Osteocyte (in vitro differentiated cells): ENCODE data around the gene ZNF343. TPM values are rescaled to one million over a fixed set of nuclear protein-coding genes. Genes with fewer than 3 reads are reported as not detected.

Experiments used
- DNase-seq: peaks from one replicate; pipeline ENCODE4 v3.0.0; 2021; ENCODE audit warnings: mixed read lengths; ENCODE audit not compliant: unreplicated experiment; ENCODE audit errors: extremely low spot score
- H3K27ac Mint-ChIP-seq: one replicate; pipeline ENCODE4 v1.8.0; 2021; ENCODE audit warnings: mild to moderate bottlenecking, mixed read lengths; ENCODE audit not compliant: unreplicated experiment
- H3K27me3 Mint-ChIP-seq: one replicate; pipeline ENCODE4 v1.8.0; 2021; ENCODE audit warnings: mixed read lengths; ENCODE audit not compliant: unreplicated experiment
- H3K36me3 Mint-ChIP-seq: one replicate; pipeline ENCODE4 v1.8.0; 2021; ENCODE audit warnings: mixed read lengths; ENCODE audit not compliant: unreplicated experiment
- H3K4me1 Mint-ChIP-seq: one replicate; pipeline ENCODE4 v1.8.0; 2021; ENCODE audit warnings: mixed read lengths; ENCODE audit not compliant: unreplicated experiment
- H3K4me3 Mint-ChIP-seq: one replicate; pipeline ENCODE4 v1.8.0; 2021; ENCODE audit warnings: mild to moderate bottlenecking, moderate library complexity, mixed read lengths; ENCODE audit not compliant: unreplicated experiment
- H3K9me3 Mint-ChIP-seq: one replicate; pipeline ENCODE4 v1.8.0; 2021; ENCODE audit warnings: mixed read lengths; ENCODE audit not compliant: unreplicated experiment
- total RNA-seq: library from RNA; stranded (reverse); gene quantifications from 2 replicates; pipeline ENCODE4 v1.2.1, GENCODE V29; 2021
- TF ChIP-seq, protein P1 (sequence below): fragments of 200-600 bp; sonication (generic); IDR thresholded peaks from 2 replicates; pipeline ENCODE4 v1.5.0; 2021; ENCODE audit warnings: antibody characterized with exemption, mild to moderate bottlenecking, moderate library complexity

ZNF343 gene
- total RNA-seq, 1 donor from 2014 or later = 11.4 TPM

DNA sequence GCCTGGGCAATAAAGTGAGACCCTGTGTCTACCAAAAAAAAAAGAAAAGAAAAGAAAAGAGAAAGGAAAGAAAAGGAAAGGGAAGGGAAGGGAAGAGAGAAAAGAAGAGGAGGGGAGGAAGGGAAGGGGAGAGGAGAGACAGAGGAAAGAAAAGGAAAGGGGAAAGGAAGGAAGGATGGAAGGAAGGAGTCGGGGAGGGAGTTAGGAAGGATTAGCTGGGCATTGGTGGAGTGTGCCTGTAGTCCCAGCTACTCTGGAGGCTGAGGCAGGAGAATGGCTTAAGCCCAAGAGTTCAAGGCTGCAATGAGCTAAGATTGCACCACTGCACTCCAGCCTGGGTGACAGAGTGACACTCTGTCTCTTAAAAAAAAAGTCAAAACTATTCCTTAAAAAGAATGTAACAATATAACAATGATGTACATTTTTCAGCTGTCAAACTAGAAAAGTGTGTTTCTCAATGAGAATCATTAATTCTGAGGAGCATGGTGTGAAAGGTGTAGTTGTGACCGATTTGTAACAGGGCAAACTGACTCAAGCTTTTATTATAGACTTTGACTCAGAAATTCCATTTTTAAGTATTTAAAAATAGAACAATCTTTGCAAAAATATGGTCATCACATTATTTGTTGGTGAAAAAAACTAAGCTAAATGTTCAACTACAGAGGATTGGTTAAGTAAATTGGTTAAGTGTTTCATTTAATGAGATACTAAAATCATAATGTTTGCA is 52.8 kb downstream of the ZNF343 start:
- H3K9me3 Mint-ChIP-seq = no peaks in the 10 kb centered on the region
- TF ChIP-seq, protein P1, sequence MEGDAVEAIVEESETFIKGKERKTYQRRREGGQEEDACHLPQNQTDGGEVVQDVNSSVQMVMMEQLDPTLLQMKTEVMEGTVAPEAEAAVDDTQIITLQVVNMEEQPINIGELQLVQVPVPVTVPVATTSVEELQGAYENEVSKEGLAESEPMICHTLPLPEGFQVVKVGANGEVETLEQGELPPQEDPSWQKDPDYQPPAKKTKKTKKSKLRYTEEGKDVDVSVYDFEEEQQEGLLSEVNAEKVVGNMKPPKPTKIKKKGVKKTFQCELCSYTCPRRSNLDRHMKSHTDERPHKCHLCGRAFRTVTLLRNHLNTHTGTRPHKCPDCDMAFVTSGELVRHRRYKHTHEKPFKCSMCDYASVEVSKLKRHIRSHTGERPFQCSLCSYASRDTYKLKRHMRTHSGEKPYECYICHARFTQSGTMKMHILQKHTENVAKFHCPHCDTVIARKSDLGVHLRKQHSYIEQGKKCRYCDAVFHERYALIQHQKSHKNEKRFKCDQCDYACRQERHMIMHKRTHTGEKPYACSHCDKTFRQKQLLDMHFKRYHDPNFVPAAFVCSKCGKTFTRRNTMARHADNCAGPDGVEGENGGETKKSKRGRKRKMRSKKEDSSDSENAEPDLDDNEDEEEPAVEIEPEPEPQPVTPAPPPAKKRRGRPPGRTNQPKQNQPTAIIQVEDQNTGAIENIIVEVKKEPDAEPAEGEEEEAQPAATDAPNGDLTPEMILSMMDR = no peak
- no peaks in the 10 kb centered on the region for H3K4me1 Mint-ChIP-seq
- no peak for DNase-seq
- H3K4me3 Mint-ChIP-seq = no peak overlapping the region
- H3K27ac Mint-ChIP-seq = no peak overlapping the region
- no peaks in the 10 kb centered on the region for H3K27me3 Mint-ChIP-seq
- peaks cover 12% of the 10 kb centered on the region for H3K36me3 Mint-ChIP-seq

DNA sequence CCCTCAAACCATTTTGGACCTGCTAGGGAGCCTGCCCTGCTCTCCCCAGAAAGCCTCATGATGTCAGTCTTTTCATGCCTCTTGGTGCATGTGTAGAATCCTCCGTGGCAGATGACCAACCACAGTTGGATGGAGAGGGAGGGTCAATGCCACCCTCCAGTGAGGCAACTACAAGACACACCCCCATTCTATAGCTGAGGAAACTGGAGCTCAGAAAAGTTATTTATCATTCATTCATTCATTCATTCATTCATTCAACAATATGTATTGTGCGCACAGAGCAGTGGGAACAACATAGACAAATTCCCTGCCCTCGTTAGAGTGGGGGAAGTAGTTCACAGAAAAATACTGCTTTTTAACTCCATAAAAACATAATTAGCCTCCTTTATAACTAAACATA is 54.9 kb downstream of the ZNF343 start:
- Mint-ChIP-seq H3K4me1 (no peaks in the 10 kb centered on the region), H3K4me3 (no peak overlapping the region), H3K27me3 (peaks cover 6% of the 10 kb centered on the region), H3K9me3 (no peaks in the 10 kb centered on the region), H3K27ac (no peak overlapping the region), H3K36me3 (no peaks in the 10 kb centered on the region)
- TF ChIP-seq, protein P1 = no peak
- no peak for DNase-seq

DNA sequence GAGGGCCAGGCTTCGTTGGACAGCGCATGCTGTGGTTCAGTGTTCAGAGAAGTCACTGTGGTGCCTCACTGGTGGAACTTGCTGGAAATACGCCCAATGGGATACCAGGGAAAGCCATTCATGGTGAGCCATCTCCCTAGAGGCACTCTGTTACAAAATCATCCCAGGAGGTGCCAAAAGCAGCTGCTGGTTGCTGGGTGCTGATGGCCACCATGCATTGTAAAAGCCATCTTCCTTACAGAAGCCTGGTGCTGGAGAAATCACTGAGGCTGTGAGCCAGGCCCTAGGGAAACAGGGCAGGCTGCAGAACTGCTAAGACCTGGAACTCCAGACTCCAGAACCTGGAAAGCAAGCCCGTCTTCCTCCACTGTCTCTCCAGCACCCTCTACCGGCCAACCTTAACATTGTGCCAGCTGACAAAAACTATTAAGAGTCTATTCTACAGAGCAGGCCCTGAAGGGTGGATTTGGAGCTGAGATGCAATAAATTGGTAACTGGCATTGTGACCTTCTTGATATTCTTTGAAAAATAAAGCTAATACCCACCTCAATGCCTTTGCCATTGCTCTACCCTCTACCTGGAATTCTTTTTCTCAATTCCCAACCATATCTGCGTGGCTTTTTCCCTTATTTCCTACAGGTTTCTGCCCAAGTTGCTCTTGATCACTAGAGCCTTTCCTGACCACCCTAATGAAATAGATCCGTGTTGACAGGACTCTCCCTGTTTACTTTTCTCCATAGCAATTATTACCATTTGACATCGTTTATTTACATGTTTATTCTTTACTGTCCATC is 56.6 kb downstream of the ZNF343 start:
- Mint-ChIP-seq H3K36me3 (no peaks in the 10 kb centered on the region), H3K4me1 (no peaks in the 10 kb centered on the region), H3K27ac (no peak overlapping the region), H3K27me3 (peaks cover 6% of the 10 kb centered on the region), H3K9me3 (no peaks in the 10 kb centered on the region), H3K4me3 (no peak overlapping the region)
- TF ChIP-seq, protein P1 = peak; percentile 73
- no peak for DNase-seq

DNA sequence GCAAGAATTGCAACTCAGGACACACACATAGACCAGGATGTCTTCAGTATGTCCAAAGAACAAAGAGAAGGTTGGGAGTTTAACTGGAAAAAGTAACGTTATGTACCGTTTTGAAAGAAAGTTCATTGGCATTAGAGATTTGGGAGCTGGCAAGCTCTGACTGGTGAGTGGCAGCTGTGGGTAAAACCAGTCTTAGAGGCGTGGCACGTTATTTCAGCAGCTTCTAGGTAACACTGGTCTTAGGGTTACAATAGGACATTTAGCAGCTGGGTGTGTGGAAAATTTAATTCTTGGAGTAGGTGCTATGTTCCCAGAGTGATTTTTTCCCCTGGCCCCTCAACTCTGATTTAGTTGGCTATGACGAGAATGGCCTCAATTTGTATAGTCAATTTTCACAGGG is 57.3 kb downstream of the ZNF343 start:
- no peak for DNase-seq
- no peaks in the 10 kb centered on the region for H3K36me3 Mint-ChIP-seq
- TF ChIP-seq, protein P1 = no peak
- H3K9me3 Mint-ChIP-seq = no peaks in the 10 kb centered on the region
- H3K27me3 Mint-ChIP-seq = peaks cover 6% of the 10 kb centered on the region
- no peak overlapping the region for H3K4me3 Mint-ChIP-seq
- no peak overlapping the region for H3K27ac Mint-ChIP-seq
- H3K4me1 Mint-ChIP-seq = no peaks in the 10 kb centered on the region

DNA sequence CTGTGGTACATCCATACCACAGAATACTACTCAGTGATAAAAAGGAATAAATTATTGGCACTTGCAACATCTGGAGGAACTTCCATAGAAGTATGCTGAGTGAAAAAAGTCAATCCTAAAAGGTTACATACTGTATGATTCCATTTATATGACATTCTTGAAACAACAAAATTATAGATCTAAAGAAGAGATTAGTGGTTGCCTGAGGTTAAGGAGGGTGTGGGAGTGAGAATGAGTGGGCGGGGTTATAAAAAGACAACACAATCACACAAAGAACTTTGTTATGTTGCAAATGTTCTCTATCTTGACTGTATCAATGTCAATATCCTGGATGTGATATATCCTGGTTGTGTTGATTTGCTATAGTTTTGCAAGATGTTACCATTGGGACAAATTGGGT is 59.3 kb downstream of the ZNF343 start:
- TF ChIP-seq, protein P1 = no peak
- Mint-ChIP-seq H3K9me3 (no peaks in the 10 kb centered on the region), H3K36me3 (no peaks in the 10 kb centered on the region), H3K27ac (no peak overlapping the region), H3K27me3 (peaks cover 8% of the 10 kb centered on the region), H3K4me3 (no peak overlapping the region), H3K4me1 (no peaks in the 10 kb centered on the region)
- no peak for DNase-seq
